ENCODE results near the gene TKTL2. TPM values are rescaled to one million over a fixed set of nuclear protein-coding genes. Genes with fewer than 3 reads are reported as not detected.

Gene TKTL2
- total and polyA plus RNA-seq, 10 of the 15 experiments (the other 5 are each of a cell fraction or from before 2014, with no cell fraction given), result 0.03 to 0.04 (median 0.03) TPM; not detected in 7

DNA sequence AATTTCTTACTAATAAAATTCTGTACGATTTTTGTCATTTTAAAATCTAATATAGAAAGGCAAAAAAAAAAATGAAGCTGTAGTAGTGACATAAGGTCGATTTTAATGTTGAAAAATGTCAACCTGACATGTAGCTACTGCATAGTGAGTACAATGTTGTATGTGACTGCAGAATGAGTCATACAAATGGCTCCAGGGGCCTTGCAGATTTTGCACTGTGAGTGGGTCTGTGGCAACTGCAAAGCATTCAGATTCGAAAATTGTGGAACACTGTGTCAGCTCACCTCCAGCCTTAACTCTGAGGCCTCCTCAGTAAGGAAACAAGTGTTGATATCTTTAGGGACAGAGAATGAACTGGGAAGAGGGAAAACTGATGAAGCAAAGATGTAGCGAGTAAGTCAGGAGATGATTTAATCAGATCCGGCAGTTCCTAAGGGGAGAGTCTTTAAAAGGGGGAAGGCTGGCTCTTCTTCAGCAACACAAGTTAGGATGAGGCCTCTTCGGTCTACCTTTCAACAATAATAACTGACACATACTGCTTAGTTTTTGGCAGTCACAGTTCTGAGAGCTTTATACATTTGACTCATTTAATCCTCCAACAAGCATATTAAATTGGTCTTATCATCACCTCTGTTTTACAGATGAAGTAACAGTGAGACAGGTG, 24.9 kb downstream of the TKTL2 start:
- no peak for FAIRE-seq
- H3K36me3 ChIP-seq (ENCODE audit: control insufficient read depth in 2 of 2, insufficient read depth in 2 of 2, low read length in 1 of 2), result no peaks in the 10 kb centered on the region
- H4K20me1 ChIP-seq (ENCODE audit: control insufficient read depth, insufficient read depth), result no peaks in the 10 kb centered on the region
- in situ Hi-C loops (cut with MboI) (no loop called here), intact Hi-C loops (cut with micrococcal nuclease; ENCODE audit: unreplicated experiment) (no loop called here)
- no TSS peak for BruUV-seq (replicated peaks)
- no peaks in the 10 kb centered on the region for H3K4me1 ChIP-seq (ENCODE audit: control insufficient read depth, insufficient read depth, low read length)
- POLR2A ChIA-PET, result no interaction called here
- ATAC-seq, result no peak
- H3K27me3 ChIP-seq (replicated peaks in 1 of 2; ENCODE audit: control insufficient read depth in 2 of 2, insufficient read depth in 2 of 2, low read length in 1 of 2), result no peaks in the 10 kb centered on the region
- RAD21 ChIA-PET (ENCODE audit: unreplicated experiment), result no interaction called here
- H2AFZ ChIP-seq (ENCODE audit: control insufficient read depth, low read depth, low read length), result no peak overlapping the region
- H3K9ac ChIP-seq (ENCODE audit: control insufficient read depth, insufficient read depth, low read length), result no peak overlapping the region
- DNase-seq (ENCODE audit: low read depth, low spot score), result no peak
- no peaks in the 10 kb centered on the region for H3K79me2 ChIP-seq (ENCODE audit: control insufficient read depth, insufficient read depth, low read length)
- no peak overlapping the region for H3K4me2 ChIP-seq (ENCODE audit: control insufficient read depth, insufficient read depth)
- H3K27ac ChIP-seq (ENCODE audit: control insufficient read depth, insufficient read depth), result no peak overlapping the region
- 33% methylated on average over 6 of the region's 6 CpGs for WGBS (ENCODE audit: insufficient coverage, insufficient replicate concordance, low lambda C conversion rate, missing lambda C conversion rate)
- SMC1A ChIA-PET (ENCODE audit: uncharacterized antibody, unreplicated experiment), result interaction anchor here (0.6 kb wide), 1 partner anchor 452 kb away, joined by 3 read pairs; no protein-coding TSS in a partner anchor
- no peak overlapping the region for H3K4me3 ChIP-seq
- no peaks in the 10 kb centered on the region for H3K9me3 ChIP-seq (replicated peaks; ENCODE audit: control insufficient read depth, insufficient read depth, low read length)
- CTCF ChIA-PET, result interaction anchor here (0.5 to 0.8 kb wide), 3 partner anchors 94 to 242 kb away, joined by 4 read pairs; no protein-coding TSS in a partner anchor
- TF ChIP-seq DPF2 (IDR thresholded peaks at IDR 0.05) (no peak), NR2F1 (conservative IDR thresholded peaks at IDR 0.05) (no peak), CBX3 (IDR thresholded peaks at IDR 0.05; ENCODE audit: borderline replicate concordance, low read depth) (no peak), NR2C1 (IDR thresholded peaks at IDR 0.05) (no peak), MYB (IDR thresholded peaks at IDR 0.05; ENCODE audit: borderline replicate concordance, low read depth, low read length) (no peak)
- TF ChIP-seq, protein P1, sequence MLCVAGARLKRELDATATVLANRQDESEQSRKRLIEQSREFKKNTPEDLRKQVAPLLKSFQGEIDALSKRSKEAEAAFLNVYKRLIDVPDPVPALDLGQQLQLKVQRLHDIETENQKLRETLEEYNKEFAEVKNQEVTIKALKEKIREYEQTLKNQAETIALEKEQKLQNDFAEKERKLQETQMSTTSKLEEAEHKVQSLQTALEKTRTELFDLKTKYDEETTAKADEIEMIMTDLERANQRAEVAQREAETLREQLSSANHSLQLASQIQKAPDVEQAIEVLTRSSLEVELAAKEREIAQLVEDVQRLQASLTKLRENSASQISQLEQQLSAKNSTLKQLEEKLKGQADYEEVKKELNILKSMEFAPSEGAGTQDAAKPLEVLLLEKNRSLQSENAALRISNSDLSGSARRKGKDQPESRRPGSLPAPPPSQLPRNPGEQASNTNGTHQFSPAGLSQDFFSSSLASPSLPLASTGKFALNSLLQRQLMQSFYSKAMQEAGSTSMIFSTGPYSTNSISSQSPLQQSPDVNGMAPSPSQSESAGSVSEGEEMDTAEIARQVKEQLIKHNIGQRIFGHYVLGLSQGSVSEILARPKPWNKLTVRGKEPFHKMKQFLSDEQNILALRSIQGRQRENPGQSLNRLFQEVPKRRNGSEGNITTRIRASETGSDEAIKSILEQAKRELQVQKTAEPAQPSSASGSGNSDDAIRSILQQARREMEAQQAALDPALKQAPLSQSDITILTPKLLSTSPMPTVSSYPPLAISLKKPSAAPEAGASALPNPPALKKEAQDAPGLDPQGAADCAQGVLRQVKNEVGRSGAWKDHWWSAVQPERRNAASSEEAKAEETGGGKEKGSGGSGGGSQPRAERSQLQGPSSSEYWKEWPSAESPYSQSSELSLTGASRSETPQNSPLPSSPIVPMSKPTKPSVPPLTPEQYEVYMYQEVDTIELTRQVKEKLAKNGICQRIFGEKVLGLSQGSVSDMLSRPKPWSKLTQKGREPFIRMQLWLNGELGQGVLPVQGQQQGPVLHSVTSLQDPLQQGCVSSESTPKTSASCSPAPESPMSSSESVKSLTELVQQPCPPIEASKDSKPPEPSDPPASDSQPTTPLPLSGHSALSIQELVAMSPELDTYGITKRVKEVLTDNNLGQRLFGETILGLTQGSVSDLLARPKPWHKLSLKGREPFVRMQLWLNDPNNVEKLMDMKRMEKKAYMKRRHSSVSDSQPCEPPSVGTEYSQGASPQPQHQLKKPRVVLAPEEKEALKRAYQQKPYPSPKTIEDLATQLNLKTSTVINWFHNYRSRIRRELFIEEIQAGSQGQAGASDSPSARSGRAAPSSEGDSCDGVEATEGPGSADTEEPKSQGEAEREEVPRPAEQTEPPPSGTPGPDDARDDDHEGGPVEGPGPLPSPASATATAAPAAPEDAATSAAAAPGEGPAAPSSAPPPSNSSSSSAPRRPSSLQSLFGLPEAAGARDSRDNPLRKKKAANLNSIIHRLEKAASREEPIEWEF (IDR thresholded peaks at IDR 0.05; ENCODE audit: insufficient replicate concordance, low read depth, low read length), result no peak
- TF ChIP-seq, protein P2, sequence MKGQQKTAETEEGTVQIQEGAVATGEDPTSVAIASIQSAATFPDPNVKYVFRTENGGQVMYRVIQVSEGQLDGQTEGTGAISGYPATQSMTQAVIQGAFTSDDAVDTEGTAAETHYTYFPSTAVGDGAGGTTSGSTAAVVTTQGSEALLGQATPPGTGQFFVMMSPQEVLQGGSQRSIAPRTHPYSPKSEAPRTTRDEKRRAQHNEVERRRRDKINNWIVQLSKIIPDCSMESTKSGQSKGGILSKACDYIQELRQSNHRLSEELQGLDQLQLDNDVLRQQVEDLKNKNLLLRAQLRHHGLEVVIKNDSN (IDR thresholded peaks at IDR 0.05; ENCODE audit: borderline replicate concordance, extremely low read length, insufficient read depth, low read depth, low read length), result no peak
- TF ChIP-seq, protein P3, sequence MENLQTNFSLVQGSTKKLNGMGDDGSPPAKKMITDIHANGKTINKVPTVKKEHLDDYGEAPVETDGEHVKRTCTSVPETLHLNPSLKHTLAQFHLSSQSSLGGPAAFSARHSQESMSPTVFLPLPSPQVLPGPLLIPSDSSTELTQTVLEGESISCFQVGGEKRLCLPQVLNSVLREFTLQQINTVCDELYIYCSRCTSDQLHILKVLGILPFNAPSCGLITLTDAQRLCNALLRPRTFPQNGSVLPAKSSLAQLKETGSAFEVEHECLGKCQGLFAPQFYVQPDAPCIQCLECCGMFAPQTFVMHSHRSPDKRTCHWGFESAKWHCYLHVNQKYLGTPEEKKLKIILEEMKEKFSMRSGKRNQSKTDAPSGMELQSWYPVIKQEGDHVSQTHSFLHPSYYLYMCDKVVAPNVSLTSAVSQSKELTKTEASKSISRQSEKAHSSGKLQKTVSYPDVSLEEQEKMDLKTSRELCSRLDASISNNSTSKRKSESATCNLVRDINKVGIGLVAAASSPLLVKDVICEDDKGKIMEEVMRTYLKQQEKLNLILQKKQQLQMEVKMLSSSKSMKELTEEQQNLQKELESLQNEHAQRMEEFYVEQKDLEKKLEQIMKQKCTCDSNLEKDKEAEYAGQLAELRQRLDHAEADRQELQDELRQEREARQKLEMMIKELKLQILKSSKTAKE (IDR thresholded peaks at IDR 0.05; ENCODE audit: low read depth, poor library complexity, severe bottlenecking), result no peak
- TF ChIP-seq, protein P4, sequence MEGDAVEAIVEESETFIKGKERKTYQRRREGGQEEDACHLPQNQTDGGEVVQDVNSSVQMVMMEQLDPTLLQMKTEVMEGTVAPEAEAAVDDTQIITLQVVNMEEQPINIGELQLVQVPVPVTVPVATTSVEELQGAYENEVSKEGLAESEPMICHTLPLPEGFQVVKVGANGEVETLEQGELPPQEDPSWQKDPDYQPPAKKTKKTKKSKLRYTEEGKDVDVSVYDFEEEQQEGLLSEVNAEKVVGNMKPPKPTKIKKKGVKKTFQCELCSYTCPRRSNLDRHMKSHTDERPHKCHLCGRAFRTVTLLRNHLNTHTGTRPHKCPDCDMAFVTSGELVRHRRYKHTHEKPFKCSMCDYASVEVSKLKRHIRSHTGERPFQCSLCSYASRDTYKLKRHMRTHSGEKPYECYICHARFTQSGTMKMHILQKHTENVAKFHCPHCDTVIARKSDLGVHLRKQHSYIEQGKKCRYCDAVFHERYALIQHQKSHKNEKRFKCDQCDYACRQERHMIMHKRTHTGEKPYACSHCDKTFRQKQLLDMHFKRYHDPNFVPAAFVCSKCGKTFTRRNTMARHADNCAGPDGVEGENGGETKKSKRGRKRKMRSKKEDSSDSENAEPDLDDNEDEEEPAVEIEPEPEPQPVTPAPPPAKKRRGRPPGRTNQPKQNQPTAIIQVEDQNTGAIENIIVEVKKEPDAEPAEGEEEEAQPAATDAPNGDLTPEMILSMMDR (IDR thresholded peaks at IDR 0.05 in 2 of 3, conservative IDR thresholded peaks at IDR 0.05 in 1 of 3; ENCODE audit: control insufficient read depth in 2 of 3, extremely low read depth in 1 of 3, insufficient read depth in 1 of 3, low read depth in 3 of 3, low read length in 3 of 3), result no peak
